ENCODE results near the gene TBCK.
A peak's percentile ranks its signal among the peaks of the same experiment; 100 is the strongest.

Gene TBCK

GRCh38 chr4:106320235-106320634 lies 4.2 kb upstream of the TBCK start:
- DNase-seq: no peak

DNA sequence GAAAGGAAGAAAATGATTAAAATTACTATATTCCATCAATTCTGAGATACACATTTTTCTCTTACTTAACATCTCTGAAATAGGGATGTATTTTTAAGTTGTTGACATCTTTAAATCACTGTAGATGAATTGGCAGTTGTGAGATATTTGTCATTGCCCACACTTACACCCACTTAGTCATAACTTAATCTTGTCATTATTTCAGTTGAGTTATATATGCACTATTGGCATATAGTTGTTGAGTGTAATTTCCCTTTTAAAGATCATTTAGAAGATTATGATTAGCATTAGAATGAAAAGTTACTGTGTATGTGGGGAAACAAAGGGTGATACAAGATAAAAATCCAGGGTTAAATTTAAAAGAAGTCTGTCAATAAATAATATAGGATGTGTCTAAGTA lies 2.5 kb upstream of the TBCK start:
- no peak for DNase-seq

DNA sequence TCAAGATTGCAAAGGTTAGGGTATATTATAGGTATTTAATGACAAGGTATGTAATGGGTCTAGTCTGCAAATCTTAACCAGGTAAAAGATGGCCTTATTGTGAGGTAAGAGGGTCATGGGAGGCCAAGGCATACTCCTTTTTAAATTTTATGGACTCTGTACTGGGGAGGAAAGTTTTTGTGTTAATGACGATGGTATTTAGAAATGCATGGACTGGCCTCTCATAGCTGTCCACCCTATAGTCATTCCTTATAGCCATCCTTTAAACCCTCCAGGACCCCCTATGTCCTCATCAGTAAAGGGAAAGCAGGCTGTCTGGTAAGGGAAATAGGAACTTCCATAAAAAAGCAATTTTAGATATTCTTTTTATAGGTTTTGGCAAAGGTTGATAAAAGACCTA lies 1.8 kb upstream of the TBCK start:
- no peak for DNase-seq

- no peak for DNase-seq
These were observed 882 bp upstream of the TBCK start for GRCh38 chr4:106316773-106317409.

GRCh38 chr4:106315476-106315967 lies 487 bp downstream of the TBCK start:
- DNase-seq: peak; percentile 55

- no peak for DNase-seq
These were observed 1.0 kb downstream of the TBCK start for GRCh38 chr4:106314960-106315359.

GRCh38 chr4:106312997-106313522 lies 2.9 kb downstream of the TBCK start:
- DNase-seq: no peak

GRCh38 chr4:106312377-106312776 lies 3.6 kb downstream of the TBCK start:
- no peak for DNase-seq

DNA sequence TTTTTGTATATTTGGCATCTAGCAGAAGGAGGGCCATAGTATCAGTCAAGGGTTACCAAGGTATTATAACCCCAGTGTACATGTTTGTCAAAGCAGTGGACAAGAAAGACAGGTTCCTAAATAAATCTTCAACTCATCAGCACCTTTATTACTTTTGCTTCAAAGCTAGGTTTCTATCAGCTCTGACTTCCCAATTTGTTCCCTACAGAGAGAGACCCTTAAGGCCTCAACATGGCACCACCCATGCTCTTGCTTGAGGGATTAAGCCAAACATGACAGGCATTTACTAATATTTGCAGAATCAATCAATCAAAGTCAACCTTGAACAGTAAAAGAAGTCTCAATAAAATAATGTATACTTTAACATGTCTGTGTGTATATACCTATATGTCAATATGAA lies 9.4 kb downstream of the TBCK start:
- no peak for DNase-seq

DNA sequence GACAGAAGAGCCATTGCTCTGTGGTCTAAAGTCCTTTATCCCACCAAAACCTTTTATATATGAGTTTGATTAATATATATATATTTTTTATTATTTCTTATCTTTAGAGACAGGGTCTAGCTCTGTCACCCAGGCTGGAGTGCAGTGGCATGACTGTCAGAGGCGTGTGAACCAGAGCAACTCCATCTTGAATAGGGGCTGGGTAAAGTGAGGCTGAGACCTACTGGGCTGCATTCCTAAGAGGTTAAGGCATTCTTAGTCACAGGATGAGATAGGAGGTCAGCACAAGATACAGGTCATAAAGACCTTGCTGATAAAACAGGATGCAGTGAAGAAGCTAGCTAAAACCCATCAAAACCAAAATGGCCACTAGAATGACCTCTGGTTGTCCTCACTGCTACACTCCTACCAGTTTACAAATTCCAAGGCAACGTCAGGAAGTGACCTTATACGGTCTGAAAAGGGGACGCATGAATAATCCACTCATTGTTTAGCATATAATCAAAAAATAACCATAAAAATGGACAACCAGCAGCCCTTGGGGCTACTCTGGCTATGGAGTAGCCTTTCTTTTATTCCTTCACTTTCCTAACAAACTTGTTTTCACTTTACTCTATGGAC lies 10.5 kb downstream of the TBCK start:
- no peak for DNase-seq

DNA sequence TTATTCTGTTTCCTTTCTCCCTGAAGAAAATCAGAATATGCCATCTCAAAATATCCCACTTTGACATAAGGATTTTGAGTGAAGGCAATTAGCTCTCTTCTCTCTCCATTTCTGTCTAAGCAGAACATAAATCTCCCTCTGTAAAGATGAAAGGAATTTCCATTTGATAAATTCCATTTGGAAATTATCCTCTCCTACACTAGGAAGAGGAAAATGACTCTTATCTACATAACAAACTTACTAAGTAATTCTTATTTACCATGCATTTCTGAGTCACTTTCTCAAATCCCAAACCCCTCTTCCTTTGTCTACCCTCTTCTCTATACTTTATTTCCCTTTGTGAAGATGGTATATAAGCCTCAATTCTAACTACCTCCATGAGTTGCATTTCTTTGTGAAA lies 11.4 kb downstream of the TBCK start:
- no peak for DNase-seq

DNA sequence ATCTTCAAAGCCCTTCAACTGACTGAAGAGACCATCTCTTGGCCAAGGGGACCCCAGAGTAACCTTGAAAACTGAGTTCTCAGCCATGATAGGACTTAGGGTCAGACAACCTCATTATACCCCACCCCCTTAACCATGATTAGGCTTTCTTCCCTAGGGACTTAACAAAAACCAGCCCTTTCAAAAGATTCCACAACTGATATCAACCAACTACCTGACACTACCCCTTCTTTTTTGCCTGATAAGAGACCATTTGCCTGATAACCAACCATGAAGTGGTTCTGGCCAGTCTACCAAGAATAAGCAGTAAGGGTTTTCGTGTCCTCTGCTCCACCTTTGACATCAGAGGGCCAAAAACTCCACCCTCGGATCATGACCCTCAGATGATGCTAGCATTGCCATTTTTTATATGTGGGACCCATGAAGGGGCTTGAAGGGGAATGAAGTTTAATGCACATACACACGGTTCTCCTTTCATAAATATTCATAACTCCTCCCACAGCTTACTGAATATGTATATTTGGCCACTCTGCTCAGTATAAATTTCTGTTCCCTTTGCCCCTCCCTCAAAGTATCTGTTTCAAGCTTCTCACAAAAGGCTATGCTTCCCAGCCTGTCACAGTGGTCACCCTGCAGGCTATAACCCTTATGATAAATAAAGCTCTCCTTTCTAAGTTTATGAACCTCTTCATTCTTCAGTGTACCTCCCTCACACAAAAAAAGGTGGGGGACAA lies 12.3 kb downstream of the TBCK start:
- no peak for DNase-seq

DNA sequence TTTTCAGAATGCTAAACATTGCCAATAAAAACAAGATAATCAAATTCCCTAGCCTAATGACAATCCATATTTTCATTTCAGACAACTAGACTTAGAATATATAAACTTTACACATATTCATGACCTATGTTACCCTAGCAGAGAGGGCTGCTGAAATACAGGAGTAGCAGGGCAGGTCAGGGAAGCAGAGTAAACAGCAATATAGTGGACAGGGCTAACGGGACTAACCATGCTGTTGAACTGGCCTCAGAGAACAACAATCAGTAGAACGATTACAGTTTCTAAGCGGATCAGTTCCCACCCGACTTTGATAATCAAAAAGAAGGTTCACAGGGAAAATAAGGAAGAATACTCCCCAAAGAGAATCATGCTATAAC lies 14.0 kb downstream of the TBCK start:
- no peak for DNase-seq

GRCh38 chr4:106301393-106302061 lies 14.5 kb downstream of the TBCK start:
- DNase-seq: no peak

- no peak for DNase-seq
These were observed 16.0 kb downstream of the TBCK start for GRCh38 chr4:106299977-106300376.

DNA sequence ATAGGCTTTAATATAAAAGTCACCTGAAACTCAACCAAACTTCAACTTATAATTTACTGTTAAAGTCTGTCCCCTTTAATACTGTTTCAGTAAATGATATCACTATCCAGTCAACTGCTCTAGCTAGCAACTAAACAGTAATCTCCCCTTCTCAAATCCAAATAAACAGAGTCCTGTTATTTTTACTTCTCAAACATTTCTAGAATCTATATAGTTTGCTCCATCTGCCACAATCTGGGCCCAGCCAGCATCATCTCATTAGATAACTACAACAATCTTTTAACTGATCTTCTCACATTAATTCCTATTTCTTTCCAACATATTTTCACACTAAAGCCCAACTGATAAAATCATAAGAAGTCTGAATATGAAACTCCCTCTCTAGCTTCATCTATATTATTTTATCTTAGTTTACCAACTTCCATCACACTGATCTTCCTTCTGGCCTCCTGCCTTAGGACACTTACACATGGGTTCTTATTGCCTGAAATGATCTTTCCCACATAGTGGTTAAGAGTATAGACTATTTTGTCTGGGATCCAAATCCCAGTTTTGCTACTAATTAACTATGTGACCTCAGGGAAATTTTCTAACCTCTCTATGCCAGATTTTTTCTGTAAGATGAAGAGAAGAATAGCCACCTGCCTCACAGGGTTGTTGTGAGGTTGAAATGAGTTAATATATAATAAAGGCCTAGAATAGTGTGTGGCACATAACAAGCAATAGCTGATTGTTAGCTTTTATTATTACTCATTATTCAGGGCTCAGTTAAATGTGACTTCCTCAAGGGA lies 18.6 kb downstream of the TBCK start:
- no peak for DNase-seq

DNA sequence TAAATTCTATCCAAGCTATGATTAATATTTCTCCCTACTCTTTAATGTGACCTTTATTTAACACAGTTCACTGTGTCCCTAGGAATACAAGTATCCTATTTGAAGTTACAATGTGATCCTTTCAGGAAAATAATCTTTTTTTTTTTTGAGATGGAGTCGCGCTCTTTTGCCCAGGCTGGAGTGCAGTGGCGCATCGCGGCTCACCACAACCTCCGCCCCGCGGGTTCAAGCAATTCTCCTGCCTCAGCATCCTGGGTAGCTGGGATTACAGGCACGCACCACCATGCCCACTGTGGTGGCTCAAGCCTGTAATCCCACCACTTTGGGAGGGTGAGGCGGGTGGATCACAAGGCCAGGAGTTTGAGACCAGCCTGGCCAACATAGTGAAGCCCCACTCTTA lies 21.9 kb downstream of the TBCK start:
- no peak for DNase-seq

DNA sequence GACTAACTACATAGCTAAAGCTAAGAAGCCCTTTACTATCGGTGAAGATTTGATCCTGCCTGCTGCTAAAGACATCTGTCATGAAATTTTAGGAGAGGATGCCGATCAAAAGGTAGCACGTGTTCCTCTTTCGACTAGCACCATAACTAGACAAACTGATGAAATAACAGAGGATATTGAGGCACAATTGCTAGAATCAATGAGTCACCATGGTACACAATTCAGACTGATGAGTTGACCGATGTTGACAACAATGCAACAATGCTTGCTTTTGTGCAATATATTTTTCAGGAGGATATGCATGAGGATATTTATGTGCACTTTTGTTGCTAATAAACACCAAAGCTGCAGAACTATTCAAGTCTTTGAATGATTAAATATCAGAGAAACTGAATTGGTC lies 24.3 kb downstream of the TBCK start:
- DNase-seq: no peak

GRCh38 chr4:106289737-106290136 lies 26.3 kb downstream of the TBCK start:
- no peak for DNase-seq

DNA sequence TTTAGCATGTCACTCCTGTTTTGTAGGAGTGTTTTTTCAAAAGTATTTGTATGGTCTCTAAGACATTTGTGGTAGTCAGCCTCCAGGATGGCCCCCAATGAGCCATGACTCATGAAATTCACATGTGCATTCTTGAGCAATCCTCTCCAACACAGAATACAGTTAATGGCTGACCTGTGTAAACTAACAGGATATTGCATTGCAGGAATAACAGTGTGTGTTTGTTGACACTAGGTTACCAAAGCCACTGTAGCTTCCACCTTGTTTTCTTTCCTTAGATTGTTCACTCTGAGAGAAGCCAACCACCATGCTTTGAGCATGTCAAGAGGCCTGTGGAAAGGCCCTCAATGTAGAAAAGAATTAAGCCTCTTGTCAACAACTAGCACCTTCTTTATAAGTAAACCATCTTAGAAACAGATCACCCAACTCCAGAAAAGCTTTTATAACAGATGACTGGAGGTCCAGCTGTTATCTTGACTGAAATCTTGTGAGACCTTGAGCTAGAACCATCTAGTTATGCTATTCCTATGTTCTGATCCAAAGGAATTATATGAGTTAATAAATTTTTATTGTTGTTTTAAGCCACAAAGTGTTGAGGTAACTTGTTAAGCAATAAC lies 28.5 kb downstream of the TBCK start:
- no peak for DNase-seq

GRCh38 chr4:106286611-106287010 lies 29.4 kb downstream of the TBCK start:
- DNase-seq: no peak

DNA sequence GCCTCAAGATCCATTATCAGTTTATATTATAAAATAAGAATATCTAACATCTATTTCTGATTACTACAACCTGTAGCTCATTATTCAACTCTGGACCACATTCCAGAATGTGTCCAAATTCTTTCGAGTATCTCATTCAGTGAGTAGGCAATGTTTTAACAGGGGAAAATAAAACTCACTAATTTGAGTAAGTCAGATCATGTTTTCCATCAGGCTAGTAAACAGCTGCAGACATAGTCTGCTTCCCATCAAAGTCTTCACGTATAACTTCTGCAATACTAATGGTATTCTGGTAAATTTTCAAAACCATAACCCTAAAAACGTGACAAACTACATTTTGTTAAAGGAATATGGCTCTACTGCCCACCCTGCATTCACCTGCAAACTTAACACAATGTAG lies 31.8 kb downstream of the TBCK start:
- DNase-seq: no peak

Measured in stimulated activated CD8-positive, alpha-beta memory T cell treated with anti-CD3 and anti-CD28 coated beads, Interleukin-4, amount 100 ng/mL, for 48 hours (primary cell).